Panc1 (cell line): Measurements from ENCODE around the gene CYP2E1.

Experiments
- CTCF ChIP-seq: fragments of 450-650 bp; IDR thresholded peaks from 2 replicates; pipeline ENCODE4 v1.5.1; 2017; ENCODE audit warnings: mild to moderate bottlenecking
- SIN3A ChIP-seq: IDR thresholded peaks from 2 replicates; pipeline ENCODE4 v1.6.1; 2012; ENCODE audit warnings: low read depth, mild to moderate bottlenecking, low read length, moderate library complexity, borderline replicate concordance; ENCODE audit not compliant: insufficient read depth

GRCh38 chr10:133532871-133533270, 5.7 kb downstream of the CYP2E1 start:
- no peak for TF ChIP-seq SIN3A
- TF ChIP-seq CTCF, result no peak
